Cortex of kidney (tissue), 1 donor: ENCODE measurements around the gene CWC25.

Experiments used
- DNase-seq: peaks from one replicate; lab custom pipeline; 2025; lab: John Stamatoyannopoulos, UW

CWC25 gene

GRCh38 chr17:38783227-38783626 lies 41.9 kb downstream of the CWC25 start:
- no peak for DNase-seq

DNA sequence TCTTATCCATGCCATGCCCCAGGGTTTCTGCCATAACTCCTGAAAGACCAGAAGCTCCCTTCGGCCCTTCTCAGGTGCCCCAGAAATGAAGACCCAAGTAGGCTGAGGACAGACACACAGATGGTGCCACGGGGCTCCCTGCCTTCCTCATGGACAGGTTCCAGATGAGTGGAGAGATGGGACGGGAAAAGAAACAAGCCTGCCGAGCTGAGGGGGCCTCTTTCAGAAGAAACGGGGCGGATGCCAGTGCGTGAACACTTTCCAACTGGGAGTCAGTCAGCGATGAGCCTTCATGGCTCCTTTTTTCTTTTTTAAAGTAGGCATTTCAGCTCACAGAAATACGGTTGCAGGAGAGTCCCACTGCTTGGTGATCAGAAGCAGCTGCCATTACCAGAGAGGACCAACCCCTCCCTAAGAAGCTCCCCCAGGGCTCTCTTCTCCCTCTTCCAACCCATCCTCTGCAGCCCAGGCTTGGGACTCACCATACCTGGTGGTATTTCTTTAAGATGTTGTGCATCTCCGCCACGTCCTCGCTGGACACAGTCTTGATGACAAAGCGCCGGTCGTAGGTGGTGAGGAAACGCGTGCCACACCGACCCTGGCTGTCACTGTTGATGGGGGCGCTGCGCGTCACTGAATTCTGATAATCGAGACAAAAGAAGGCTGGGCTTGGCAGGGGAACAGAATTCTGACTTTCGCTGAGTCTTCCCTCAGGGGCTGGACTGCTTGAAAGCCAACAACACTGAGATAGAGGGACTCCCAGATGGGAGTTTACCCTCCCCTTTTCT lies 45.0 kb downstream of the CWC25 start:
- no peak for DNase-seq

DNA sequence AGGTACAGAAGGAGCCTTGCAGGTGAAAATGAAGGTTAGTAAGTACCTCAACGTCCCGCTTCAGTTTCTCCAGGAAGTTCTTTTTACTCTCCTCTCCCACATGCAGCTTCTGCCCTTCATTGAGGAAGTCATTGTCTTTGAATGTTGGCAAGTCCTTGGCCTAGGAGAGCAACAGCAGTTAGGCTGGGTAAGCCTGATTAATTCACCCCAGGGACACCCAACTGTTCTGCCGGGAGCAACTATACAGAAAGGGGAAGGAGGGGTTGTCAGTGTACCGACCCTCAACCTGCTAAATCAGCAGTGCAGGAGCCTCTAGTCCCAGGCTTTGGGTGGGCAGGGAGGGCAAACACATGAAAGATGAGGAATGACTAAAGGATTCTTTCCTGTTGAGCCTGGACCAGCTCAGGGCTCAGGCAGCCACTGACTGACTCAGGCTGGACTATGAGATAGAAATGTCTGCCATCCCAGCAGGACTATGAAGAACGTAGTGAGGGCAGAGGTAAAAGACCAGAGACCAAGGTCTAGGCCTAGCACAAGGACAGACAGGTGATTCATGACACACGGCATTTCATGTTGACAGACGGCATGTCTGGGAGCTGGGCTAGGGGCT lies 47.4 kb downstream of the CWC25 start:
- no peak for DNase-seq

GRCh38 chr17:38773258-38773657 lies 51.9 kb downstream of the CWC25 start:
- no peak for DNase-seq

GRCh38 chr17:38768417-38768816 lies 56.7 kb downstream of the CWC25 start:
- no peak for DNase-seq

DNA sequence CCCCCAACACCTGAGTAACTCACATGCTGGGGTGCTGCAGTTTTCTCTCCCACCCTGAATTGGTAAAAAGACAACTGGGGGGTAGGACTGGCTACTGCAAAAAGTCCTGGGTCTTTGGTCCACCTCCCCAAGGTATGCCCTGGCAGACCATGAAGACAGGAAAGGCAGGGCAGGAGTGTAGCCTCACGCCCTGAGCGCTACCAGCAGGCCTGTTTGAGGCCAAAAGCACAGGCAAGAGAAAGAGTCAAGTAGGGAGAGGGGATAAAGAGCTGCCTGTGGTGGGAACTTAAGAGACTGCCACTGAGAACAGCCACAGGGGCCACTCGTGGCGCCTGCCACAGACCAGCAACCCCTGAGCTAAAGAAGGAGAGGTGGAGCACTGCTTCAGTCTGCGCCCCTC lies 58.8 kb downstream of the CWC25 start:
- DNase-seq = no peak

GRCh38 chr17:38762231-38762630 lies 62.9 kb downstream of the CWC25 start:
- DNase-seq = no peak

DNA sequence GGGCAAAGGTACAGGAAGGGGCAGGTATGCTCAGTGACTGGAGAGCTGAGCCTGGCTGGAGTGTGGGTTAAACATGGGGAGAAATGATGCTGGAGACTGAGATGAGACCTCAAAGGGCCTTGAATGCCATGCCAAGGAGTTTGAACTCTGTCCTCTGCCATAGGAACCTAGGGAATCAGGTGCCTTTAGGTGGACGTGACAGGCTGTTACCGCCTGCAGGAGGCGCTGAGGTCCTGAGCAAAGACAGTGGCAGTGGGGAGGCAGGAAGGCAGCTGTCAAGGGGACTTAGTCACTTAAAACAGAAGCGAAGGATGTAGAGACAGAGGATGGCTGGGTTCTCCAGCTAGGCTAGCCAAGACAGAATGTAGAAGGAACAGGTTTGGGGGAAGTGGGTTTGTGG lies 63.5 kb downstream of the CWC25 start:
- no peak for DNase-seq

- DNase-seq = no peak
Observed at GRCh38 chr17:38753071-38753506, 72.0 kb downstream of the CWC25 start.

GRCh38 chr17:38752308-38753070 lies 72.6 kb downstream of the CWC25 start, which contains the start of gene PSMB3:
Gene PSMB3, plus strand, starts transcription at chr17:38752741. Its CDS starts 86 bp downstream, at chr17:38752827.
- DNase-seq = no peak

- DNase-seq = no peak
Observed at GRCh38 chr17:38751808-38752307, 73.3 kb downstream of the CWC25 start.

GRCh38 chr17:38751144-38751807 lies 73.8 kb downstream of the CWC25 start:
- no peak for DNase-seq
